HG02885 (cell line): ENCODE data around the gene CYTH1.
"Not testable (repeated sequence)": the region's sequence is repeated elsewhere in the genome, so short reads cannot be mapped to it uniquely, and the experiment has no call there.

Experiments used
- ATAC-seq: cut with Tn5 transposase; IDR thresholded peaks from one replicate; pipeline ENCODE4 v1.9.1; 2021; ENCODE audit warnings: mild to moderate bottlenecking; ENCODE audit not compliant: unreplicated experiment, poor library complexity

The CYTH1 gene

GRCh38 chr17:78676412-78677302 is 105.4 kb downstream of the CYTH1 start:
- no peak for ATAC-seq

- ATAC-seq, result no peak
Measured at GRCh38 chr17:78675836-78676235, 106.2 kb downstream of the CYTH1 start.

GRCh38 chr17:78675316-78675616 is 106.8 kb downstream of the CYTH1 start:
- no peak for ATAC-seq

GRCh38 chr17:78674595-78675315 is 107.3 kb downstream of the CYTH1 start:
- ATAC-seq, result no peak

- ATAC-seq, result no peak
Measured at GRCh38 chr17:78674156-78674555, 107.9 kb downstream of the CYTH1 start.

GRCh38 chr17:78673395-78673794 is 108.7 kb downstream of the CYTH1 start:
- no peak for ATAC-seq

GRCh38 chr17:78672871-78673371 is 109.2 kb downstream of the CYTH1 start:
- no peak for ATAC-seq

- ATAC-seq, result no peak
Measured at GRCh38 chr17:78672005-78672404, 110.1 kb downstream of the CYTH1 start.

- not testable (repeated sequence) for ATAC-seq
Measured at GRCh38 chr17:78671726-78672001, 110.4 kb downstream of the CYTH1 start.

- ATAC-seq, result no peak
Measured at GRCh38 chr17:78670850-78671725, 111.0 kb downstream of the CYTH1 start.

- ATAC-seq, result no peak
Measured at GRCh38 chr17:78669975-78670518, 112.0 kb downstream of the CYTH1 start.

GRCh38 chr17:78669256-78669974 is 112.7 kb downstream of the CYTH1 start:
- ATAC-seq, result no peak

GRCh38 chr17:78668847-78669246 is 113.2 kb downstream of the CYTH1 start:
- no peak for ATAC-seq

GRCh38 chr17:78667741-78668640 is 114.1 kb downstream of the CYTH1 start:
- ATAC-seq, result no peak

- no peak for ATAC-seq
Measured at GRCh38 chr17:78667091-78667490, 115.0 kb downstream of the CYTH1 start.

- ATAC-seq, result no peak
Measured at GRCh38 chr17:78665952-78666920, 115.8 kb downstream of the CYTH1 start.

- no peak for ATAC-seq
Measured at GRCh38 chr17:78665387-78665951, 116.6 kb downstream of the CYTH1 start.
